GM19463 (cell line): ENCODE results near the gene ATP5MC2.
A peak's percentile ranks its signal among the peaks of the same experiment; 100 is the strongest.
"Not testable (repeated sequence)": the region's sequence is repeated elsewhere in the genome, so short reads cannot be mapped to it uniquely, and the experiment has no call there.

ENCODE experiments used
- ATAC-seq: cut with Tn5 transposase; IDR thresholded peaks from one replicate; pipeline ENCODE4 v1.9.1; 2021; ENCODE audit warnings: mild to moderate bottlenecking, moderate library complexity; ENCODE audit not compliant: unreplicated experiment

The ATP5MC2 gene

GRCh38 chr12:53653595-53653994, 22.3 kb downstream of the ATP5MC2 start:
- ATAC-seq = no peak

- no peak for ATAC-seq
Measured at GRCh38 chr12:53652366-53652765, 23.5 kb downstream of the ATP5MC2 start.

- ATAC-seq = no peak
Measured at GRCh38 chr12:53651737-53652136, 24.1 kb downstream of the ATP5MC2 start.

GRCh38 chr12:53646300-53646699, 29.6 kb downstream of the ATP5MC2 start:
- not testable (repeated sequence) for ATAC-seq

- ATAC-seq = no peak
Measured at GRCh38 chr12:53645165-53645564, 30.7 kb downstream of the ATP5MC2 start.

GRCh38 chr12:53644133-53644532, 31.8 kb downstream of the ATP5MC2 start:
- no peak for ATAC-seq

- no peak for ATAC-seq
Measured at GRCh38 chr12:53643232-53643979, 32.5 kb downstream of the ATP5MC2 start.

GRCh38 chr12:53638057-53638456, 37.8 kb downstream of the ATP5MC2 start:
- no peak for ATAC-seq

GRCh38 chr12:53636641-53637040, 39.2 kb downstream of the ATP5MC2 start:
- ATAC-seq = no peak

- ATAC-seq = not testable (repeated sequence)
Measured at GRCh38 chr12:53635708-53636107, 40.2 kb downstream of the ATP5MC2 start.

- ATAC-seq = no peak
Measured at GRCh38 chr12:53631721-53632120, 44.2 kb downstream of the ATP5MC2 start.

GRCh38 chr12:53627919-53628318, 48.0 kb downstream of the ATP5MC2 start:
- no peak for ATAC-seq

GRCh38 chr12:53626702-53627169, 49.1 kb downstream of the ATP5MC2 start:
- ATAC-seq = peak; percentile 6

- ATAC-seq = peak; percentile 94
Measured at GRCh38 chr12:53625946-53626701, 49.8 kb downstream of the ATP5MC2 start, which contains the start of gene ATF7. Gene ATF7 (minus strand): TSS chr12:53626382. CDS start chr12:53601000, 25,382 bp downstream.

- no peak for ATAC-seq
Measured at GRCh38 chr12:53625373-53625945, 50.4 kb downstream of the ATP5MC2 start.

- no peak for ATAC-seq
Measured at GRCh38 chr12:53624956-53625355, 50.9 kb downstream of the ATP5MC2 start.

GRCh38 chr12:53624458-53624857, 51.4 kb downstream of the ATP5MC2 start:
- no peak for ATAC-seq

- ATAC-seq = no peak
Measured at GRCh38 chr12:53623548-53624385, 52.1 kb downstream of the ATP5MC2 start.

- no peak for ATAC-seq
Measured at GRCh38 chr12:53622724-53623123, 53.2 kb downstream of the ATP5MC2 start.

- ATAC-seq = no peak
Measured at GRCh38 chr12:53618275-53618674, 57.6 kb downstream of the ATP5MC2 start.

- no peak for ATAC-seq
Measured at GRCh38 chr12:53617700-53618099, 58.2 kb downstream of the ATP5MC2 start.
